GM19467 (cell line): ENCODE data around the gene GIMAP8.
"Not testable (repeated sequence)": the region's sequence is repeated elsewhere in the genome, so short reads cannot be mapped to it uniquely, and the experiment has no call there.

Source experiments
- ATAC-seq: cut with Tn5 transposase; IDR thresholded peaks from one replicate; pipeline ENCODE4 v1.9.1; 2021; ENCODE audit warnings: mild to moderate bottlenecking, moderate library complexity; ENCODE audit not compliant: unreplicated experiment

Gene GIMAP8

GRCh38 chr7:150461520-150461919 is 11.1 kb downstream of the GIMAP8 start:
- no peak for ATAC-seq

GRCh38 chr7:150462413-150462812 is 12.0 kb downstream of the GIMAP8 start:
- no peak for ATAC-seq

- ATAC-seq, result no peak
Observed at GRCh38 chr7:150463461-150463860, 13.0 kb downstream of the GIMAP8 start.

DNA sequence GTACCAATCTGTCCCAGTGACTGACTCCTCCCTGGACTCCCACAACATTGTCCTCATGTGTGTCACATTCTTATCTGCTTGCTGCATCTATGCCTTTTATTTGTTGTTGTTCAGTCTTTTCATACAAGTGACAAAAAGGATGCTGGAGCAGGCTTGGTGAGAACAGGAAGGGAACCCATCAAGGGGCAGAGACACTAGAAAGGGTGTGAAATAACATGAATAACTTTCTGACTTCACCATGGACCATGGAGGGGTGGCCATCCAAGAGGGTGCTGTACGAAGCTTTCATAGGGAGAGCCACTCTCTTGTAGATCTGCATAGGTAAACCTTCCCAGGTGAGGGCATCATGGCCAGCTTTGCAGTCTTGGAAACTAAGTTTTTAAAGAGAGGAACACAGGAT is 14.5 kb downstream of the GIMAP8 start:
- ATAC-seq, result no peak

DNA sequence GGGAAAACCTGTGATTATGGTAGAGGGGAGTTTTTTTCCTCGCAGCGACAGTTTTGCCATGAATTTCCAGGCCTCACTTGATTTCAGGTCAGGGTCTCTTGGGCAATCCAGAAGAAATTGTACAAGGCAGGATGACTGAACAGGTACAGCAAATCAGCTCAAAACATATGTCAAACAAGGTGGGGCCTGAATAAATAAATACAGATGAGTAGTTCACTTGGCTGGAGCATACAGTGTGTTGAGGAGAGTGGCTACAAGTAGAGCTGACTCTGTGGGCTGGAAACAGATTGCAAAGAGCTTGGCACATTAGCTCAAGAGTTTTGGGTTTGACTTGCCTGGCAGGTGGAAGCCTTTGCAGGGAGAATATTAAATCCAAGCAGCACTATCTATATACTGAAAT is 15.0 kb downstream of the GIMAP8 start:
- ATAC-seq, result no peak

GRCh38 chr7:150466477-150466876 is 16.0 kb downstream of the GIMAP8 start:
- ATAC-seq, result no peak

DNA sequence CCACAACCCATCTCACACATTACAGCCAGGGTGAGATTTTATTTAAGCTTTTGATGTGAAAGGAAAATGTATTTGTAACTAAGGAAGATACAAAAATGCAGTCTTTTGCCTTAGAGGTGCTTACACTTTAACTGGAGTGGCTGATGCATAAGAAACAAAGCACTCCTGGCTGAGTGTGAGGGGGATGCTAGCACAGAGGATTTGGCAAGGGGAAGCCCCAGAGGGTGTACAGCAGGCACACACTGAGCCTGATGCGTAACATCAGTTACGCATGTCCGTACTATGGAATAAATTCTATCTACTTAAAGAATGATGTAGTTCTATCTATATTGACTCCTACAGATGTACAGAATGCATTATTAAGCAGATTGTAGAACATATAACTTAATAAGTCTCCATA is 17.8 kb downstream of the GIMAP8 start:
- ATAC-seq, result no peak

DNA sequence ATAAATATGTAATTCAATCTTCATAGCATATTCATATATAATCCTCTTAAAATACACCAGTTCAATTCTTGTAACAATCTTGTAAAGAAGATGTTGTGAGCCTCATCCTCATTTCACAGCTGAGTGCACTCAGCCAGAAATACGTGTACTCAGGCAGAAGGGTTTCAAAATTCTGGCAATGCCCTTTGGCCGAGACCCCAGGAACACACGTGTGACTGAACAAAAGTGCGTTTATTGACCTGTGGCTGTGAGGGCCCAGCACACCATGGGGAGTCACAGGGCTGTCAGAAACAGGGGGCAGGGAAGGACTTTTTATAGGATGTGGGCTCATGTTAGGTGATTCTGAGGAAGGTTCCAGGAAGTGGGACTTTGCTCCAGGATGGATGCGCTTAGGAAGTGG is 21.5 kb downstream of the GIMAP8 start:
- ATAC-seq, result no peak

DNA sequence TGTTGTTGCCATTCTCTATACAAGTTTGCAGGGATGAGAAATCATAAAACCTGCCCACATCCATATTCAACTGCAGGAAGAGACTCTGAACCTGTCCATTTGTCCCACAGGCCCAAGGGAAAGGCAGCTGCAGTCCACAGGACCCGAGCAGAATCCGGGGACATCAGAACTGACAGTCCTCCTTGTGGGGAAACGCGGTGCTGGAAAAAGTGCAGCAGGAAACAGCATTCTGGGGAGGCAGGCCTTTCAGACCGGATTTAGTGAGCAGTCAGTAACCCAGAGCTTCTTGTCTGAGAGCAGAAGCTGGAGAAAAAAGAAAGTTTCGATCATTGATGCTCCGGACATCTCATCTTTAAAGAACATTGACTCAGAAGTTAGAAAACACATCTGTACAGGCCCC is 23.5 kb downstream of the GIMAP8 start:
- no peak for ATAC-seq

DNA sequence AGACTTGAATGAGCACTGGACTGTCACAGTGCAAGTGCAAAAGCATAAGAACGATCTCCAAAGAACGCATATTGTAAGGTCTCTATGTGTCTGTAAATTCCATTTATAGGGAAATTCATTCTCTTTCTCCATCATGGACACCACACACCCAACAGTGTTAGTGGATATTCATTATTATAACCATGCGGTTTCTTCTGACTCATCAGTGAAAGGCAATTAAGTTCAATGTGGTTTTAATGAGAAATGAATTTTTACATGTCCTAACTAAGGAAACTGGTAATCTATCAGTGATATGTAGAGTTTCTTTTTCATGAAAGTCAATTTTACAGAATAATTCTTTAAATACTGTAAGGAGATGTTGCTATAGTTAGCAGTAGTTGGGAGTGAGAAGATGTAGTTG is 25.9 kb downstream of the GIMAP8 start:
- no peak for ATAC-seq

GRCh38 chr7:150476819-150477631 is 26.6 kb downstream of the GIMAP8 start:
- no peak for ATAC-seq

DNA sequence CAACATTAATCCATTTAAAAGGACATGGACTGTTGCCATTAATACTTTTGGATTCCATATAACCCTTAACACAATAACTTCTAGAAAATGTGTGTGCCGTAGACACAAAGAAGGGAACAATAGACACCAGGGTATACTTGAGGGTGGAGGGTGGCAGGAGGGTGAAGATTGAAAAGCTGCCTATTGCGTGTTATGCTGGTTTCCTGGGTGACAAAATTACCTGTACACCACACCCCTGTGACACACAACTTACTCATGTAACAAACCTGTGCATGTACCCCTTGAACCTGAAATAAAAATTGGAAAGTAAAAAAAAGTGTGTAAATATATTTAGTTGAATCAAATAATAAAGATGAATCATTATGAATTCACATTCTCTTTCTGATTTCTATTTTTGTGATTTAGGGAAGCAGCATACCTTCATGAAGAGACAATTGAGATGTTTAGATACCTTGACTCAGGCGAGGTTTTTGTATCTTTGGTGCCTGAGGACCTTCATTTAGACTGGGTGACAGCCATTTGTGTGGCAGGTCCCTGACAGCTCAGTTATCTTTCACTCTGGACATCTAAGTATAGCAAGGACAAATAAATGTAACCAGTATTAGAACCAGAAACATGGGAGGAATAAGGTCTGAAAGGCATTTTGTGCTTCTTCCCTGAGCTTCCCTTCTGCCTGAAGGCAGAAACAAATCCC is 28.7 kb downstream of the GIMAP8 start:
- ATAC-seq, result no peak

GRCh38 chr7:150481186-150481920 is 30.9 kb downstream of the GIMAP8 start:
- ATAC-seq, result no peak

DNA sequence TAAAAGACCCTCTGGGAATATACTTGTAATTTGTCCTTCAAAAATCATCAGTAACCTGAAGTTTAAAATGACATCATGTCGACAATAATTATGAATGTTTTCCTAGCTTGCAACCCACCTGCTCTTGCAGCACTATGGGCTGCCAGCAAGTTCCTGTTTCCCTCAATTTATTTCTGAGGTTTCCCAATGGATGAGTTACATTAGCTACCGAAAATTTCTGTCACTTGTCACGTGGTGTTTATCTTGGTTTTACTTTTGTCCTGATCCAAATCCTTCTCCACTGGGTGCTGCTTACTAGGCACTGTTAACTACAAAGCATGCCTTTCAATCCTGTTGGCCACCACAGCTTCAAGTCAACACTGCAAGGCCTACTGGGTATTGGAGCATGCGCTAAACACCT is 31.5 kb downstream of the GIMAP8 start:
- ATAC-seq, result no peak

DNA sequence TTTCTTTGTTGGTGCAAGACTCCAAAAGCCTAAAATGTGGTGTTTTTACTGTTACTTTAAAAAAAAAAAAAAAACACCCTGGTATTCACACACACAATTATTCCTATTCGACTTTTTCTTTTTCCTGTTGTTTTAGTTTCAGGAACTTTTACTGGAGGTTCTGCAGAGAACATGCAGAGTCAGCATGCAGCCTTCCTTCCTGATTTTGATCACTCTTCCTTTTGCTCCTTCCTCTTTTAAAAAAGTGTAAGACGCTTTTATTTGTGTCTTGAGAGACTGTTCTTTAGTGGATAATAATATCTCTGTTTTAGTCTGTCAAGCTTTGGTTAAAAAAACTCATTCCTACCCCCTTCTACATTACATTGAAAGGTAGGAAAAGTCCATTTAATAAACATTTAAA is 33.1 kb downstream of the GIMAP8 start:
- not testable (repeated sequence) for ATAC-seq

DNA sequence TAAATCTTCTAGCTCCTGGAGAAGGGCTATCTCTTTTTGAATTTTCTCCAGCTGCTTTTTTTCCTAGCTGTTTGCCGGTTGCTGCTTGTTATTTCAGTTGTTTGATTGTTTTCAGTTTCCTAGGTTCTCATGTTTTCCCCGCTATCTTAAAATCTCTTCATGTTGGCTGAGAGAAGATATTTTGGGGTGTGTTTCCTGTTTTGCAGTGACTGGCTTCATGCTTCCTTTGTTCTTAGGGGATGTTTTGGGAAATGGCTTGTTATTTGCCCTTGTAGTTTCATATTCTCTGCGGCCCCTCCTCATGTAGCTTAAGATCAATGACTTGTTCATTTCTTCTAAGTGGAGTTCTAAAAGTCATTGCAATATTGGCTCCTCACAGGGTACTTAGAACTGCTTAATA is 33.6 kb downstream of the GIMAP8 start:
- not testable (repeated sequence) for ATAC-seq

- no peak for ATAC-seq
Observed at GRCh38 chr7:150487625-150488024, 37.2 kb downstream of the GIMAP8 start.

DNA sequence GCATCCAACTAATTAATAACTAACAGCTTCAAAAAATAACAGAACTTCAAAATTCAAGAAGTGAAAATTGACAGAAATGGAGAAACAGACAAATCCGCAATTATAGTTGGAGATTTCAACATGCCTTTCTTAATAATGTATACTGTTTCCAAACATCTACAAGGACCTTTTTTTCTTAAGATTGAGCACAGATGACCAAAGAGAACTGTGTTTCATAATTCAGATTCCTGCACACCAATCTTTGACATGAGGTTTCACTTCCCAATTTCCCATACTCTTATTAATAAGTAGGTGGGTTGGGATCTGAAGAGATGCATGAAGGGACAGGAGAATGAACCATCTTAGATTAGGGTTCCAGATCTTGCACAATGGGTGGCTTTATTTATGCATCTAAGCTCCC is 39.4 kb downstream of the GIMAP8 start:
- no peak for ATAC-seq

GRCh38 chr7:150493442-150493841 is 43.0 kb downstream of the GIMAP8 start:
- not testable (repeated sequence) for ATAC-seq

GRCh38 chr7:150502519-150502918 is 52.1 kb downstream of the GIMAP8 start:
- no peak for ATAC-seq

GRCh38 chr7:150503155-150503554 is 52.7 kb downstream of the GIMAP8 start:
- no peak for ATAC-seq

DNA sequence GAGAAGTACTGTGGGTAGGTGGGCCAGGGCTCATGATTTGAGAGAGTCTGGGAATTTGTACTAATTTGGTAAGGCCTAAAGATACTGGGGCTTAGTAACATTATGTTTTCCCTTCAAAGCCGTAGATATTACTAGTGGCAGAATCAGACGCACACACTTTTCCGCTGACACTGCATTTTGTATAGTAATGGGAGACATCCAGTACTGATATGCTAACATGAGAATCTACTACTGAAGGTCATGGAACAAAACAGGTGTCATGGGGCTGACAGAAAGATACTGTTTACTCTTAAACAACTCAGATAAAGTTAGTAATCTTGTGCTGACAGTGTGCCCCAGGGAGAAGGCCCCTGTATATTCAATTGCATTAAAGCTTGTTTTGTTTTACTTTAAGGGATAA is 53.2 kb downstream of the GIMAP8 start:
- ATAC-seq, result no peak
